Activated B cell treated with CpG ODN at 0.5 μM for 24 hours (primary cell): ENCODE measurements around the gene CCL2. TPM values are rescaled to one million over a fixed set of nuclear protein-coding genes. Genes with fewer than 3 reads are reported as not detected.

Experiments used
- ATAC-seq: fragments of 200-7000 bp; cut with Tn5 transposase; one replicate; pipeline ENCODE4 v1.10.0; 2021; ENCODE audit warnings: low read depth, mild to moderate bottlenecking, moderate library complexity
- CTCF ChIA-PET: fragments of 350-600 bp; sonication (Branson Sonifier 250); formaldehyde crosslinking; loops from one replicate; lab custom pipeline; 2021; ENCODE audit warnings: antibody characterized with exemption; lab: Charles Lee
- POLR2A ChIA-PET: fragments of 350-600 bp; sonication (Branson Sonifier 250); formaldehyde crosslinking; loops from one replicate; lab custom pipeline; 2021; ENCODE audit warnings: antibody characterized with exemption; lab: Charles Lee
- DNase-seq: peaks from one replicate; pipeline ENCODE4 v3.0.0; 2022
- H3K27ac Mint-ChIP-seq: one replicate; pipeline ENCODE4 v1.8.0; 2020; ENCODE audit warnings: mixed read lengths
- H3K27me3 Mint-ChIP-seq: one replicate; pipeline ENCODE4 v1.8.0; 2021; ENCODE audit warnings: mixed read lengths
- H3K36me3 Mint-ChIP-seq: one replicate; pipeline ENCODE4 v1.8.0; 2021; ENCODE audit warnings: low read depth, mixed read lengths
- H3K4me1 Mint-ChIP-seq: one replicate; pipeline ENCODE4 v1.8.0; 2021; ENCODE audit warnings: mixed read lengths
- H3K4me3 Mint-ChIP-seq: one replicate; pipeline ENCODE4 v1.8.0; 2020; ENCODE audit warnings: mild to moderate bottlenecking, mixed read lengths
- H3K9me3 Mint-ChIP-seq: one replicate; pipeline ENCODE4 v1.8.0; 2020; ENCODE audit warnings: mixed read lengths
- CTCF ChIP-seq: fragments of 200-600 bp; IDR thresholded peaks from one replicate; pipeline ENCODE4 v1.8.0; 2022; ENCODE audit warnings: antibody characterized with exemption, mild to moderate bottlenecking
- intact Hi-C: fragments of 100-400 bp; cut with micrococcal nuclease; formaldehyde crosslinking; loops from one replicate; pipeline ENCODE4 v1.15.1; 2024
- total RNA-seq: library from RNA; stranded (reverse); gene quantifications from 2 replicates; pipeline ENCODE4 v1.2.3, GENCODE V29; 2022

The CCL2 gene
- total RNA-seq, 1 donor from 2014 or later: 2.1 TPM

GRCh38 chr17:34230342-34230741 is 24.7 kb upstream of the CCL2 start:
- no peak overlapping the region for H3K27ac Mint-ChIP-seq
- no peak for TF ChIP-seq CTCF
- ATAC-seq: no peak
- intact Hi-C loops: no loop called here
- ChIA-PET CTCF (no interaction called here), POLR2A (no interaction called here)
- H3K9me3 Mint-ChIP-seq: peaks cover 9% of the 10 kb centered on the region
- no peak overlapping the region for H3K4me3 Mint-ChIP-seq
- H3K36me3 Mint-ChIP-seq: no peaks in the 10 kb centered on the region
- peaks cover 25% of the 10 kb centered on the region for H3K27me3 Mint-ChIP-seq
- no peak for DNase-seq
- peaks cover 25% of the 10 kb centered on the region for H3K4me1 Mint-ChIP-seq

GRCh38 chr17:34234616-34235015 is 20.5 kb upstream of the CCL2 start:
- no peak for TF ChIP-seq CTCF
- intact Hi-C loops: no loop called here
- peaks cover 16% of the 10 kb centered on the region for H3K27me3 Mint-ChIP-seq
- H3K9me3 Mint-ChIP-seq: peaks cover 6% of the 10 kb centered on the region
- no peaks in the 10 kb centered on the region for H3K36me3 Mint-ChIP-seq
- POLR2A ChIA-PET: no interaction called here
- no peak for ATAC-seq
- DNase-seq: no peak
- H3K4me1 Mint-ChIP-seq: peaks cover 17% of the 10 kb centered on the region
- no peak overlapping the region for H3K4me3 Mint-ChIP-seq
- no peak overlapping the region for H3K27ac Mint-ChIP-seq
- CTCF ChIA-PET: no interaction called here

GRCh38 chr17:34235389-34236028 is 19.6 kb upstream of the CCL2 start:
- peaks cover 3% of the 10 kb centered on the region for H3K9me3 Mint-ChIP-seq
- DNase-seq (no peak), ATAC-seq (no peak)
- peaks cover 18% of the 10 kb centered on the region for H3K4me1 Mint-ChIP-seq
- ChIA-PET CTCF (no interaction called here), POLR2A (no interaction called here)
- peaks cover 16% of the 10 kb centered on the region for H3K27me3 Mint-ChIP-seq
- H3K4me3 Mint-ChIP-seq: no peak overlapping the region
- no peaks in the 10 kb centered on the region for H3K36me3 Mint-ChIP-seq
- no peak overlapping the region for H3K27ac Mint-ChIP-seq
- intact Hi-C loops: no loop called here
- no peak for TF ChIP-seq CTCF

- ChIA-PET POLR2A (no interaction called here), CTCF (no interaction called here)
- DNase-seq (no peak), ATAC-seq (no peak)
- H3K9me3 Mint-ChIP-seq: no peaks in the 10 kb centered on the region
- H3K27me3 Mint-ChIP-seq: peaks cover 7% of the 10 kb centered on the region
- peaks cover 19% of the 10 kb centered on the region for H3K4me1 Mint-ChIP-seq
- no peaks in the 10 kb centered on the region for H3K36me3 Mint-ChIP-seq
- intact Hi-C loops: no loop called here
- TF ChIP-seq CTCF: no peak
- no peak overlapping the region for H3K27ac Mint-ChIP-seq
- H3K4me3 Mint-ChIP-seq: no peak overlapping the region
Measured at GRCh38 chr17:34236281-34236892, 18.7 kb upstream of the CCL2 start.

- DNase-seq (no peak), ATAC-seq (no peak)
- Mint-ChIP-seq H3K27me3 (peaks cover 5% of the 10 kb centered on the region), H3K4me1 (peaks cover 19% of the 10 kb centered on the region), H3K4me3 (no peak overlapping the region), H3K9me3 (no peaks in the 10 kb centered on the region), H3K36me3 (no peaks in the 10 kb centered on the region), H3K27ac (no peak overlapping the region)
- intact Hi-C loops: no loop called here
- CTCF ChIA-PET: no interaction called here
- POLR2A ChIA-PET: no interaction called here
- no peak for TF ChIP-seq CTCF
Measured at GRCh38 chr17:34237458-34237857, 17.6 kb upstream of the CCL2 start.
